ENCODE results near the gene NR2C2.

NR2C2 gene

DNA sequence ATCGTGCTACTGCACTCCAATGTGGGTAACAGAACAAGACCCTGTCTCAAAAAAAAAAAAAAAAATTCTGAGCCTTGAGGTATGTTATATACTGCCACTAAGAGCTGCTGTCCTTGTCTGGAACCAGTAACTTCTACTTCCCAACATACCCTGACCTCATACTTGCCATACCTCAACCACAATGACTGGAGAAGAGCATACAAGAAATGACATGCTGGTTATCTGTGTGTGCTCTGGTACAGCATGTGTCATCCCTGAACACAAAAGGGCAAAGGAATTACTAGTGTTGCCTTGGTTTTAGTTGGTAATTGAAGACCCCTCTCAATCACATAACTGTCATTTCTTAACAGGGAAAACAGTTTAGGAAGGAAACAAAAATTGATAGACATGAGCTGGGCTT is 63.3 kb downstream of the NR2C2 start:
- Histone ChIP-seq H3K9me3 (ENCODE audit: insufficient read depth, low read length, severe bottlenecking) (no peaks in the 10 kb centered on the region), H3K4me1 (ENCODE audit: insufficient read depth, low read length) (no peaks in the 10 kb centered on the region), H3K4me2 (ENCODE audit: insufficient read depth, low read length) (no peak overlapping the region), H3K4me3 (ENCODE audit: low read depth in 1 of 2, low read length in 2 of 2) (no peak overlapping the region), H3K9ac (ENCODE audit: low read depth, low read length) (no peak overlapping the region), H4K20me1 (ENCODE audit: insufficient read depth, low read length) (0 out of 2 replicates have a peak, but pooled peaks cover 6% of the 10 kb centered on the region), H3K79me2 (ENCODE audit: insufficient read depth, low read length) (peaks cover 12% of the 10 kb centered on the region), H3K27ac (ENCODE audit: low read length) (no peak overlapping the region), H3K36me3 (ENCODE audit: insufficient read depth, low read length) (peaks cover 96% of the 10 kb centered on the region), H2AFZ (ENCODE audit: low read depth, low read length) (no peak overlapping the region), H3K27me3 (ENCODE audit: insufficient read depth, low read length, poor library complexity) (no peaks in the 10 kb centered on the region)
- no peak for DNase-seq
- TF ChIP-seq EZH2 (IDR thresholded peaks at IDR 0.05; ENCODE audit: borderline replicate concordance, low read depth, low read length, severe bottlenecking) (no peak), CTCF (IDR thresholded peaks at IDR 0.05; ENCODE audit: borderline replicate concordance, extremely low read depth, low read length, poor library complexity, severe bottlenecking) (no peak)
- ATAC-seq (ENCODE audit: insufficient read depth, low read depth): no peak

DNA sequence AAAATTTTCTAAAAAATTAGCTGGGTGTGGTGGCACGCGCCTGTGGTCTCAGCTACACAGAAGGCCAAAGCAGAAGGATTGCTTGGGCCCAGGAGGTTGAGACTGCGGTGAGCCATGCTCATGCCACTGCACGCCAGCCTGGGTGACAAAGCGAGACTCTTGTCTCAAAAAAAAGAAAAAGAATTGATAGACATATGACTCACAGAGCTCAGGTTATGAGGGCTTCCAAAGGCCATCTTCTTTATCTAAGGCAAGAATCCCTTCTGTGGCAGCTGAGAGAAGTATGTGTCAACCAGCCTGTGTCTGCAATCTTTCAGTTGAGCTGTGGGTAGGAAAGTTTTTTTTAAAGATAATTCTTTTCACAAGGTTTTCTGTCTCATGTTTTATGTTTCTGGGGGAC is 63.8 kb downstream of the NR2C2 start:
- H3K4me2 ChIP-seq (ENCODE audit: insufficient read depth, low read length): no peak overlapping the region
- no peak for DNase-seq
- H3K79me2 ChIP-seq (ENCODE audit: insufficient read depth, low read length): peaks cover 12% of the 10 kb centered on the region
- H3K4me3 ChIP-seq (ENCODE audit: low read depth in 1 of 2, low read length in 2 of 2): no peak overlapping the region
- ATAC-seq (ENCODE audit: insufficient read depth, low read depth): no peak
- H3K36me3 ChIP-seq (ENCODE audit: insufficient read depth, low read length): peaks cover 96% of the 10 kb centered on the region
- H4K20me1 ChIP-seq (ENCODE audit: insufficient read depth, low read length): 0 out of 2 replicates have a peak, but pooled peaks cover 6% of the 10 kb centered on the region
- no peaks in the 10 kb centered on the region for H3K27me3 ChIP-seq (ENCODE audit: insufficient read depth, low read length, poor library complexity)
- no peak overlapping the region for H3K9ac ChIP-seq (ENCODE audit: low read depth, low read length)
- H3K9me3 ChIP-seq (ENCODE audit: insufficient read depth, low read length, severe bottlenecking): no peaks in the 10 kb centered on the region
- no peak overlapping the region for H2AFZ ChIP-seq (ENCODE audit: low read depth, low read length)
- H3K4me1 ChIP-seq (ENCODE audit: insufficient read depth, low read length): no peaks in the 10 kb centered on the region
- TF ChIP-seq EZH2 (IDR thresholded peaks at IDR 0.05; ENCODE audit: borderline replicate concordance, low read depth, low read length, severe bottlenecking) (no peak), CTCF (IDR thresholded peaks at IDR 0.05; ENCODE audit: borderline replicate concordance, extremely low read depth, low read length, poor library complexity, severe bottlenecking) (no peak)
- no peak overlapping the region for H3K27ac ChIP-seq (ENCODE audit: low read length)

DNA sequence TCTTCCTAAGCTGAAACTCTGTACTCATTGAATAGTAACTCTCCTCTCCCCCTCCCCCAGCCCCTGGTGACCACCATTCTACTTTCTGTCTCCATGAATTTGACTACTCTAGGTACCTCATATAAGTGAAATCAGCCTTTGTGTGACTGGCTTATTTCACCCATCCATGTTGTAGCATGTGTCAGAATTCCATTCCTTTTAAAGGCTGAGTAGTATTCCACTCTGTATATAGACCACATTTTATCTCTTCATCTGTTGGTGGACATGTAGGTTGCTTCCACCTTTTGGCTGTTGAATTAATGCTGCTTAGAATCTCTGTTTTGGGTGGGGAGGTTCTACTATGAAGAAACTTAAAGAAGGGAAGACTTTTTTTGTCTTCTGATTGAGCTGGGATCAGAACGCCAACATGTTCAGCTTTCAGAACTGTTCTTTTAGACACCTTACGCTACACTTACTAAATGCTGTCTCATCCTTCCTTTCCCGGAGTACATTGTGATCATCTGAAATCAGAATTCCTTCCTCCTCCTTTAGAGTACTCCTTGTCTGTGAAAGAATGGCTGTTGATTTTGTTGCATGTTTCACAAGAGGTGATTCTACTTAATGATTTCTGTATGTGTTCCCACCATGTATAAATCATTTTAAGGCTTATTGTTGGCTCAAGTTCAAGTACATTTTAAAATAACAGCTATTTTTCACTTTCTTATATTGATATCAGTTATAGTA is 67.4 kb downstream of the NR2C2 start:
- Histone ChIP-seq H3K4me2 (ENCODE audit: insufficient read depth, low read length) (no peak overlapping the region), H3K79me2 (ENCODE audit: insufficient read depth, low read length) (peaks cover 8% of the 10 kb centered on the region), H3K9ac (ENCODE audit: low read depth, low read length) (no peak overlapping the region), H3K27me3 (ENCODE audit: insufficient read depth, low read length, poor library complexity) (no peaks in the 10 kb centered on the region), H4K20me1 (ENCODE audit: insufficient read depth, low read length) (0 out of 2 replicates have a peak, but pooled peaks cover 3% of the 10 kb centered on the region), H3K9me3 (ENCODE audit: insufficient read depth, low read length, severe bottlenecking) (no peaks in the 10 kb centered on the region), H3K36me3 (ENCODE audit: insufficient read depth, low read length) (peaks cover 92% of the 10 kb centered on the region), H2AFZ (ENCODE audit: low read depth, low read length) (no peak overlapping the region), H3K4me3 (ENCODE audit: low read depth in 1 of 2, low read length in 2 of 2) (no peak overlapping the region), H3K27ac (ENCODE audit: low read length) (no peak overlapping the region), H3K4me1 (ENCODE audit: insufficient read depth, low read length) (no peaks in the 10 kb centered on the region)
- no peak for DNase-seq
- no peak for ATAC-seq (ENCODE audit: insufficient read depth, low read depth)
- TF ChIP-seq CTCF (IDR thresholded peaks at IDR 0.05; ENCODE audit: borderline replicate concordance, extremely low read depth, low read length, poor library complexity, severe bottlenecking): no peak
- TF ChIP-seq EZH2 (IDR thresholded peaks at IDR 0.05; ENCODE audit: borderline replicate concordance, low read depth, low read length, severe bottlenecking): no peak
